GM23248 (cell line): ENCODE measurements around the gene CALML6.

Experiments
- EZH2 ChIP-seq: fragments of 200-600 bp; sonication (generic); IDR thresholded peaks from 2 replicates; pipeline ENCODE4 v1.6.1; 2018; ENCODE audit warnings: antibody characterized with exemption, mild to moderate bottlenecking; ENCODE audit not compliant: insufficient read depth, poor library complexity, severe bottlenecking
- EZH2phosphoT487 ChIP-seq: fragments of 200-600 bp; sonication (generic); IDR thresholded peaks from 2 replicates; pipeline ENCODE4 v1.6.1; 2018; ENCODE audit warnings: antibody characterized with exemption, moderate library complexity, mild to moderate bottlenecking, low read depth; ENCODE audit not compliant: insufficient read depth

GRCh38 chr1:1927751-1928150 lies 12.7 kb downstream of the CALML6 start:
- TF ChIP-seq EZH2 (no peak), EZH2phosphoT487 (no peak)
